Measurements from ENCODE around the gene FLYWCH2.

FLYWCH2 gene

GRCh38 chr16:2937170-2937569 lies 54.2 kb downstream of the FLYWCH2 start:
- no peaks in the 10 kb centered on the region for H3K9me3 ChIP-seq (ENCODE audit: low read length)
- H3K4me3 ChIP-seq (ENCODE audit: low read depth, low read length, poor library complexity, severe bottlenecking), result no peak overlapping the region
- H3F3A ChIP-seq (ENCODE audit: insufficient read depth, low read length), result no peaks in the 10 kb centered on the region
- no peaks in the 10 kb centered on the region for H3K79me2 ChIP-seq (ENCODE audit: insufficient read depth, low read length)
- no peak overlapping the region for H2AFZ ChIP-seq (ENCODE audit: low read length)
- H3K27me3 ChIP-seq (ENCODE audit: insufficient read depth, low read length), result no peaks in the 10 kb centered on the region
- H3K4me2 ChIP-seq (ENCODE audit: low read length), result no peak overlapping the region
- H3K9me2 ChIP-seq (ENCODE audit: low read depth, low read length), result no peaks in the 10 kb centered on the region
- no peak overlapping the region for H3K27ac ChIP-seq (ENCODE audit: low read depth, low read length, poor library complexity, severe bottlenecking)
- H4K20me1 ChIP-seq (ENCODE audit: insufficient read depth, low read length), result no peaks in the 10 kb centered on the region
- H3K36me3 ChIP-seq (ENCODE audit: insufficient read depth, low read length), result peaks cover 28% of the 10 kb centered on the region
- TF ChIP-seq CTCF (IDR thresholded peaks at IDR 0.05; ENCODE audit: low read length), result no peak
- TF ChIP-seq EZH2 (IDR thresholded peaks at IDR 0.05; ENCODE audit: borderline replicate concordance, low read length), result no peak
- no peak overlapping the region for H3K9ac ChIP-seq (ENCODE audit: low read length)
- H3K4me1 ChIP-seq (ENCODE audit: insufficient read depth, low read length, severe bottlenecking), result peaks cover 8% of the 10 kb centered on the region

- H3K4me2 ChIP-seq (ENCODE audit: low read length), result no peak overlapping the region
- no peaks in the 10 kb centered on the region for H3F3A ChIP-seq (ENCODE audit: insufficient read depth, low read length)
- no peaks in the 10 kb centered on the region for H3K9me3 ChIP-seq (ENCODE audit: low read length)
- H4K20me1 ChIP-seq (ENCODE audit: insufficient read depth, low read length), result no peaks in the 10 kb centered on the region
- no peak overlapping the region for H3K4me3 ChIP-seq (ENCODE audit: low read depth, low read length, poor library complexity, severe bottlenecking)
- H3K27me3 ChIP-seq (ENCODE audit: insufficient read depth, low read length), result no peaks in the 10 kb centered on the region
- H3K9me2 ChIP-seq (ENCODE audit: low read depth, low read length), result no peaks in the 10 kb centered on the region
- H3K4me1 ChIP-seq (ENCODE audit: insufficient read depth, low read length, severe bottlenecking), result peaks cover 8% of the 10 kb centered on the region
- H3K79me2 ChIP-seq (ENCODE audit: insufficient read depth, low read length), result no peaks in the 10 kb centered on the region
- TF ChIP-seq CTCF (IDR thresholded peaks at IDR 0.05; ENCODE audit: low read length) (no peak), EZH2 (IDR thresholded peaks at IDR 0.05; ENCODE audit: borderline replicate concordance, low read length) (no peak)
- no peak overlapping the region for H3K9ac ChIP-seq (ENCODE audit: low read length)
- no peak overlapping the region for H2AFZ ChIP-seq (ENCODE audit: low read length)
- H3K27ac ChIP-seq (ENCODE audit: low read depth, low read length, poor library complexity, severe bottlenecking), result no peak overlapping the region
- H3K36me3 ChIP-seq (ENCODE audit: insufficient read depth, low read length), result peaks cover 35% of the 10 kb centered on the region
Observed at GRCh38 chr16:2938206-2938605, 55.2 kb downstream of the FLYWCH2 start.

GRCh38 chr16:2939968-2940367 lies 57.0 kb downstream of the FLYWCH2 start:
- Histone ChIP-seq H3K9me3 (ENCODE audit: low read length) (no peaks in the 10 kb centered on the region), H3K9me2 (ENCODE audit: low read depth, low read length) (no peaks in the 10 kb centered on the region), H4K20me1 (ENCODE audit: insufficient read depth, low read length) (no peaks in the 10 kb centered on the region), H3K4me3 (ENCODE audit: low read depth, low read length, poor library complexity, severe bottlenecking) (no peak overlapping the region), H3K36me3 (ENCODE audit: insufficient read depth, low read length) (peaks cover 33% of the 10 kb centered on the region), H2AFZ (ENCODE audit: low read length) (no peak overlapping the region), H3K4me1 (ENCODE audit: insufficient read depth, low read length, severe bottlenecking) (peaks cover 7% of the 10 kb centered on the region), H3F3A (ENCODE audit: insufficient read depth, low read length) (no peaks in the 10 kb centered on the region), H3K27me3 (ENCODE audit: insufficient read depth, low read length) (no peaks in the 10 kb centered on the region), H3K4me2 (ENCODE audit: low read length) (no peak overlapping the region), H3K9ac (ENCODE audit: low read length) (no peak overlapping the region), H3K79me2 (ENCODE audit: insufficient read depth, low read length) (no peaks in the 10 kb centered on the region), H3K27ac (ENCODE audit: low read depth, low read length, poor library complexity, severe bottlenecking) (no peak overlapping the region)
- TF ChIP-seq EZH2 (IDR thresholded peaks at IDR 0.05; ENCODE audit: borderline replicate concordance, low read length), result no peak
- TF ChIP-seq CTCF (IDR thresholded peaks at IDR 0.05; ENCODE audit: low read length), result no peak

All from OCI-LY1 (cell line).